ENCODE measurements around the gene TRAPPC5.

- TF ChIP-seq POU2F2 (IDR thresholded peaks at IDR 0.05; ENCODE audit: low read depth, low read length) (no peak), POLR2AphosphoS5 (IDR thresholded peaks at IDR 0.05; ENCODE audit: low read depth, low read length) (no peak), POLR2A (IDR thresholded peaks at IDR 0.05; ENCODE audit: low read depth, low read length) (no peak), TAF1 (IDR thresholded peaks at IDR 0.05; ENCODE audit: low read depth, low read length) (no peak), SPI1 (IDR thresholded peaks at IDR 0.05; ENCODE audit: low read depth, low read length) (no peak)
These were observed 16.9 kb upstream of the TRAPPC5 start for GRCh38 chr19:7663706-7664105.

Measured in GM12891 (cell line).